GM23338 (cell line): ENCODE measurements around the gene NRP1. TPM values are rescaled to one million over a fixed set of nuclear protein-coding genes. Genes with fewer than 3 reads are reported as not detected.

Source experiments
- ATAC-seq: fragments of 200-7000 bp; cut with Tn5 transposase; 3 replicates; pipeline ENCODE4 v1.9.1; 2020
- DNase-seq: peaks from one replicate; pipeline ENCODE4 v3.0.0-alpha.2; 2015; ENCODE audit warnings: low spot score
- H2AFZ ChIP-seq: fragments of 200-600 bp; sonication (generic); 2 replicates; pipeline ENCODE4 v1.8.0; 2016; ENCODE audit warnings: antibody characterized with exemption, mild to moderate bottlenecking, moderate library complexity
- H3F3A ChIP-seq: fragments of 200-600 bp; sonication (generic); replicated peaks from 2 replicates; pipeline ENCODE4 v1.8.0; 2017; ENCODE audit warnings: antibody characterized with exemption, mixed run types, low read depth
- H3K27ac ChIP-seq: fragments of 200-600 bp; sonication (generic); 2 replicates; pipeline ENCODE4 v1.6.1; 2016; ENCODE audit warnings: low read depth
- H3K27me3 ChIP-seq: fragments of 200-600 bp; sonication (generic); 2 replicates; pipeline ENCODE4 v1.8.0; 2016; ENCODE audit warnings: mild to moderate bottlenecking, mixed run types, moderate library complexity; ENCODE audit not compliant: insufficient read depth
- H3K36me3 ChIP-seq: fragments of 200-600 bp; sonication (generic); 2 replicates; pipeline ENCODE4 v1.8.0; 2016; ENCODE audit warnings: mild to moderate bottlenecking; ENCODE audit not compliant: insufficient read depth
- H3K4me1 ChIP-seq: fragments of 200-600 bp; sonication (generic); 2 replicates; pipeline ENCODE4 v1.8.0; 2016; ENCODE audit warnings: mild to moderate bottlenecking, moderate library complexity; ENCODE audit not compliant: insufficient read depth
- H3K4me2 ChIP-seq: fragments of 200-600 bp; sonication (generic); 2 replicates; pipeline ENCODE4 v1.7.1; 2017; ENCODE audit warnings: mixed run types
- H3K4me3 ChIP-seq: fragments of 200-600 bp; sonication (generic); 2 replicates; pipeline ENCODE4 v1.6.1; 2016; ENCODE audit warnings: mixed run types
- H3K79me2 ChIP-seq: fragments of 200-600 bp; sonication (generic); replicated peaks from 2 replicates; pipeline ENCODE4 v1.8.0; 2017; ENCODE audit warnings: mild to moderate bottlenecking; ENCODE audit not compliant: insufficient read depth
- H3K9me2 ChIP-seq: fragments of 200-600 bp; sonication (generic); 2 replicates; pipeline ENCODE4 v1.8.0; 2017; ENCODE audit not compliant: insufficient read depth
- H4K20me1 ChIP-seq: fragments of 200-600 bp; sonication (generic); replicated peaks from 2 replicates; pipeline ENCODE4 v1.8.0; 2017; ENCODE audit warnings: mild to moderate bottlenecking; ENCODE audit not compliant: insufficient read depth
- H3K27ac Mint-ChIP-seq: 2 replicates; pipeline ENCODE4 v1.8.0; 2020; ENCODE audit warnings: inconsistent platforms, mild to moderate bottlenecking, moderate library complexity, mixed read lengths
- H3K27me3 Mint-ChIP-seq: 3 replicates; pipeline ENCODE4 v1.8.0; 2022; ENCODE audit warnings: low read depth, mild to moderate bottlenecking, moderate library complexity, mixed read lengths, inconsistent platforms; ENCODE audit not compliant: insufficient read depth, poor library complexity
- H3K36me3 Mint-ChIP-seq: 3 replicates; pipeline ENCODE4 v1.8.0; 2021; ENCODE audit warnings: low read depth, mild to moderate bottlenecking, inconsistent platforms, moderate library complexity, mixed read lengths
- H3K4me1 Mint-ChIP-seq: 3 replicates; pipeline ENCODE4 v1.8.0; 2020; ENCODE audit warnings: mild to moderate bottlenecking, inconsistent platforms, mixed read lengths
- H3K4me3 Mint-ChIP-seq: 3 replicates; pipeline ENCODE4 v1.8.0; 2021; ENCODE audit warnings: moderate library complexity, mild to moderate bottlenecking, inconsistent platforms, mixed read lengths
- H3K9me3 Mint-ChIP-seq: 3 replicates; pipeline ENCODE4 v1.8.0; 2020; ENCODE audit warnings: moderate library complexity, mild to moderate bottlenecking, inconsistent platforms, mixed read lengths
- EZH2phosphoT487 ChIP-seq: fragments of 200-600 bp; sonication (generic); IDR thresholded peaks from one replicate; pipeline ENCODE4 v1.8.1; 2018; ENCODE audit warnings: antibody characterized with exemption; ENCODE audit not compliant: unreplicated experiment
- JUNB ChIP-seq: IDR thresholded peaks from one replicate; pipeline ENCODE4 v1.6.1; 2016; ENCODE audit warnings: antibody characterized with exemption; ENCODE audit not compliant: unreplicated experiment
- POLR2AphosphoS5 ChIP-seq: IDR thresholded peaks from 2 replicates; pipeline ENCODE4 v1.6.1; 2016; ENCODE audit warnings: antibody characterized with exemption, low read depth
- STAT1 ChIP-seq: IDR thresholded peaks from one replicate; pipeline ENCODE4 v1.6.1; 2016; ENCODE audit warnings: antibody characterized with exemption; ENCODE audit not compliant: unreplicated experiment
- polyA plus RNA-seq: library from polyadenylated mRNA; unstranded; fragments of >200 nt; fragmentation: Nextera tagmentation; extraction: Ambion mirVana; gene quantifications from 2 replicates; pipeline ENCODE4 v1.2.1, GENCODE V29; 2016
- total RNA-seq: library from RNA; depleted of rRNA; stranded (reverse); fragments of >200 nt; shearing (Covaris generic); gene quantifications from 2 replicates; pipeline ENCODE4 v1.2.3, GENCODE V29; 2014
- TF ChIP-seq, protein P1 (sequence below): fragments of 250-450 bp; sonication (Bioruptor Pico); IDR thresholded peaks from 2 replicates; pipeline ENCODE4 v1.5.0; 2020; ENCODE audit warnings: mild to moderate bottlenecking, moderate library complexity
- TF ChIP-seq, protein P2 (sequence below): IDR thresholded peaks from one replicate; pipeline ENCODE4 v1.6.1; 2018; ENCODE audit warnings: antibody characterized with exemption; ENCODE audit not compliant: unreplicated experiment
- TF ChIP-seq, protein P3 (sequence below): IDR thresholded peaks from 2 replicates; pipeline ENCODE4 v1.6.1; 2016; ENCODE audit warnings: antibody characterized with exemption

Gene NRP1
- total and polyA plus RNA-seq, 2 experiments from 2014 or later: 2.9 to 3.5 TPM

DNA sequence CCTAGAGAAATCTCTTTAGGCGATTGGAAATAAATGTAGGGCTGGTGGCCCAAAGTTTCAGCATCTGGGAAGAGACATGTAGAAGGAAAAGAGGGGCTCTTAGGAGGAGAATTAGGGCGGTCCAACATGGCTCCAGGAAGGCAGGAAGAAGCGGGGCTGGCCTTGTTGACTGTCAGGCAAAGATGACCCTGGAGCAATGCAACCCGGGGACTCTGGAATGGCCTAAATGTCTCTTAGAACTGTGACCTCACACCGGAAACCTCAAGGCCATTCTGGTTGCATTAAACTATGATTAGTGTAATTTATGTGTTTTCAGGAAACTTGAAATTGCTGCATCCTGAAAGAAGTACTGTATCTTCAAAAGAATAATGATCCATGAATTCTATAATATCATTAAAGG is 66.8 kb downstream of the NRP1 start:
- Histone ChIP-seq H3K36me3 (no peaks in the 10 kb centered on the region), H3K4me3 (no peak overlapping the region), H3K27ac (no peak overlapping the region), H4K20me1 (no peaks in the 10 kb centered on the region), H3F3A (no peaks in the 10 kb centered on the region), H3K4me2 (no peak overlapping the region), H3K79me2 (no peaks in the 10 kb centered on the region), H2AFZ (no peak overlapping the region), H3K4me1 (peaks cover 10% of the 10 kb centered on the region), H3K9me2 (0 out of 2 replicates have a peak, but pooled peaks cover 6% of the 10 kb centered on the region), H3K27me3 (no peaks in the 10 kb centered on the region)
- Mint-ChIP-seq H3K9me3 (no peaks in the 10 kb centered on the region), H3K27me3 (no peaks in the 10 kb centered on the region), H3K36me3 (no peaks in the 10 kb centered on the region), H3K27ac (no peak overlapping the region), H3K4me1 (peaks cover 18% of the 10 kb centered on the region), H3K4me3 (no peak overlapping the region)
- TF ChIP-seq STAT1 (no peak), JUNB (no peak), POLR2AphosphoS5 (no peak), EZH2phosphoT487 (no peak)
- TF ChIP-seq, protein P1, sequence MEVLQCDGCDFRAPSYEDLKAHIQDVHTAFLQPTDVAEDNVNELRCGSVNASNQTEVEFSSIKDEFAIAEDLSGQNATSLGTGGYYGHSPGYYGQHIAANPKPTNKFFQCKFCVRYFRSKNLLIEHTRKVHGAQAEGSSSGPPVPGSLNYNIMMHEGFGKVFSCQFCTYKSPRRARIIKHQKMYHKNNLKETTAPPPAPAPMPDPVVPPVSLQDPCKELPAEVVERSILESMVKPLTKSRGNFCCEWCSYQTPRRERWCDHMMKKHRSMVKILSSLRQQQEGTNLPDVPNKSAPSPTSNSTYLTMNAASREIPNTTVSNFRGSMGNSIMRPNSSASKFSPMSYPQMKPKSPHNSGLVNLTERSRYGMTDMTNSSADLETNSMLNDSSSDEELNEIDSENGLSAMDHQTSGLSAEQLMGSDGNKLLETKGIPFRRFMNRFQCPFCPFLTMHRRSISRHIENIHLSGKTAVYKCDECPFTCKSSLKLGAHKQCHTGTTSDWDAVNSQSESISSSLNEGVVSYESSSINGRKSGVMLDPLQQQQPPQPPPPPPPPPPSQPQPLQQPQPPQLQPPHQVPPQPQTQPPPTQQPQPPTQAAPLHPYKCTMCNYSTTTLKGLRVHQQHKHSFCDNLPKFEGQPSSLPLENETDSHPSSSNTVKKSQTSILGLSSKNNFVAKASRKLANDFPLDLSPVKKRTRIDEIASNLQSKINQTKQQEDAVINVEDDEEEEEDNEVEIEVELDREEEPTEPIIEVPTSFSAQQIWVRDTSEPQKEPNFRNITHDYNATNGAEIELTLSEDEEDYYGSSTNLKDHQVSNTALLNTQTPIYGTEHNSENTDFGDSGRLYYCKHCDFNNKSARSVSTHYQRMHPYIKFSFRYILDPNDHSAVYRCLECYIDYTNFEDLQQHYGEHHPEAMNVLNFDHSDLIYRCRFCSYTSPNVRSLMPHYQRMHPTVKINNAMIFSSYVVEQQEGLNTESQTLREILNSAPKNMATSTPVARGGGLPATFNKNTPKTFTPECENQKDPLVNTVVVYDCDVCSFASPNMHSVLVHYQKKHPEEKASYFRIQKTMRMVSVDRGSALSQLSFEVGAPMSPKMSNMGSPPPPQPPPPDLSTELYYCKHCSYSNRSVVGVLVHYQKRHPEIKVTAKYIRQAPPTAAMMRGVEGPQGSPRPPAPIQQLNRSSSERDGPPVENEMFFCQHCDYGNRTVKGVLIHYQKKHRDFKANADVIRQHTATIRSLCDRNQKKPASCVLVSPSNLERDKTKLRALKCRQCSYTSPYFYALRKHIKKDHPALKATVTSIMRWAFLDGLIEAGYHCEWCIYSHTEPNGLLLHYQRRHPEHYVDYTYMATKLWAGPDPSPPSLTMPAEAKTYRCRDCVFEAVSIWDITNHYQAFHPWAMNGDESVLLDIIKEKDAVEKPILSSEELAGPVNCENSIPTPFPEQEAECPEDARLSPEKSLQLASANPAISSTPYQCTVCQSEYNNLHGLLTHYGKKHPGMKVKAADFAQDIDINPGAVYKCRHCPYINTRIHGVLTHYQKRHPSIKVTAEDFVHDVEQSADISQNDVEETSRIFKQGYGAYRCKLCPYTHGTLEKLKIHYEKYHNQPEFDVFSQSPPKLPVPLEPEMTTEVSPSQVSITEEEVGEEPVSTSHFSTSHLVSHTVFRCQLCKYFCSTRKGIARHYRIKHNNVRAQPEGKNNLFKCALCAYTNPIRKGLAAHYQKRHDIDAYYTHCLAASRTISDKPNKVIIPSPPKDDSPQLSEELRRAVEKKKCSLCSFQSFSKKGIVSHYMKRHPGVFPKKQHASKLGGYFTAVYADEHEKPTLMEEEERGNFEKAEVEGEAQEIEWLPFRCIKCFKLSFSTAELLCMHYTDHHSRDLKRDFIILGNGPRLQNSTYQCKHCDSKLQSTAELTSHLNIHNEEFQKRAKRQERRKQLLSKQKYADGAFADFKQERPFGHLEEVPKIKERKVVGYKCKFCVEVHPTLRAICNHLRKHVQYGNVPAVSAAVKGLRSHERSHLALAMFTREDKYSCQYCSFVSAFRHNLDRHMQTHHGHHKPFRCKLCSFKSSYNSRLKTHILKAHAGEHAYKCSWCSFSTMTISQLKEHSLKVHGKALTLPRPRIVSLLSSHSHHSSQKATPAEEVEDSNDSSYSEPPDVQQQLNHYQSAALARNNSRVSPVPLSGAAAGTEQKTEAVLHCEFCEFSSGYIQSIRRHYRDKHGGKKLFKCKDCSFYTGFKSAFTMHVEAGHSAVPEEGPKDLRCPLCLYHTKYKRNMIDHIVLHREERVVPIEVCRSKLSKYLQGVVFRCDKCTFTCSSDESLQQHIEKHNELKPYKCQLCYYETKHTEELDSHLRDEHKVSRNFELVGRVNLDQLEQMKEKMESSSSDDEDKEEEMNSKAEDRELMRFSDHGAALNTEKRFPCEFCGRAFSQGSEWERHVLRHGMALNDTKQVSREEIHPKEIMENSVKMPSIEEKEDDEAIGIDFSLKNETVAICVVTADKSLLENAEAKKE: no peak
- TF ChIP-seq, protein P2, sequence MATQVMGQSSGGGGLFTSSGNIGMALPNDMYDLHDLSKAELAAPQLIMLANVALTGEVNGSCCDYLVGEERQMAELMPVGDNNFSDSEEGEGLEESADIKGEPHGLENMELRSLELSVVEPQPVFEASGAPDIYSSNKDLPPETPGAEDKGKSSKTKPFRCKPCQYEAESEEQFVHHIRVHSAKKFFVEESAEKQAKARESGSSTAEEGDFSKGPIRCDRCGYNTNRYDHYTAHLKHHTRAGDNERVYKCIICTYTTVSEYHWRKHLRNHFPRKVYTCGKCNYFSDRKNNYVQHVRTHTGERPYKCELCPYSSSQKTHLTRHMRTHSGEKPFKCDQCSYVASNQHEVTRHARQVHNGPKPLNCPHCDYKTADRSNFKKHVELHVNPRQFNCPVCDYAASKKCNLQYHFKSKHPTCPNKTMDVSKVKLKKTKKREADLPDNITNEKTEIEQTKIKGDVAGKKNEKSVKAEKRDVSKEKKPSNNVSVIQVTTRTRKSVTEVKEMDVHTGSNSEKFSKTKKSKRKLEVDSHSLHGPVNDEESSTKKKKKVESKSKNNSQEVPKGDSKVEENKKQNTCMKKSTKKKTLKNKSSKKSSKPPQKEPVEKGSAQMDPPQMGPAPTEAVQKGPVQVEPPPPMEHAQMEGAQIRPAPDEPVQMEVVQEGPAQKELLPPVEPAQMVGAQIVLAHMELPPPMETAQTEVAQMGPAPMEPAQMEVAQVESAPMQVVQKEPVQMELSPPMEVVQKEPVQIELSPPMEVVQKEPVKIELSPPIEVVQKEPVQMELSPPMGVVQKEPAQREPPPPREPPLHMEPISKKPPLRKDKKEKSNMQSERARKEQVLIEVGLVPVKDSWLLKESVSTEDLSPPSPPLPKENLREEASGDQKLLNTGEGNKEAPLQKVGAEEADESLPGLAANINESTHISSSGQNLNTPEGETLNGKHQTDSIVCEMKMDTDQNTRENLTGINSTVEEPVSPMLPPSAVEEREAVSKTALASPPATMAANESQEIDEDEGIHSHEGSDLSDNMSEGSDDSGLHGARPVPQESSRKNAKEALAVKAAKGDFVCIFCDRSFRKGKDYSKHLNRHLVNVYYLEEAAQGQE: no peak
- TF ChIP-seq, protein P3, sequence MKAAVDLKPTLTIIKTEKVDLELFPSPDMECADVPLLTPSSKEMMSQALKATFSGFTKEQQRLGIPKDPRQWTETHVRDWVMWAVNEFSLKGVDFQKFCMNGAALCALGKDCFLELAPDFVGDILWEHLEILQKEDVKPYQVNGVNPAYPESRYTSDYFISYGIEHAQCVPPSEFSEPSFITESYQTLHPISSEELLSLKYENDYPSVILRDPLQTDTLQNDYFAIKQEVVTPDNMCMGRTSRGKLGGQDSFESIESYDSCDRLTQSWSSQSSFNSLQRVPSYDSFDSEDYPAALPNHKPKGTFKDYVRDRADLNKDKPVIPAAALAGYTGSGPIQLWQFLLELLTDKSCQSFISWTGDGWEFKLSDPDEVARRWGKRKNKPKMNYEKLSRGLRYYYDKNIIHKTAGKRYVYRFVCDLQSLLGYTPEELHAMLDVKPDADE: no peak
- no peak for ATAC-seq
- DNase-seq: no peak
